Neuronal stem cell (in vitro differentiated cells): ENCODE measurements around the gene CAMKK2.

Experiments
- DNase-seq: peaks from one replicate; pipeline ENCODE4 v3.0.0-alpha.2; 2013; ENCODE audit warnings: low spot score
- H2AFZ ChIP-seq: one replicate; pipeline ENCODE4 v1.6.1; 2013; ENCODE audit warnings: mild to moderate bottlenecking, low read length, inconsistent platforms
- H2AK5ac ChIP-seq: 2 replicates; pipeline ENCODE4 v1.6.1; 2013; ENCODE audit warnings: low read depth, mild to moderate bottlenecking, inconsistent platforms, low read length, moderate library complexity, mixed read lengths
- H2BK120ac ChIP-seq: 2 replicates; pipeline ENCODE4 v1.6.1; 2013; ENCODE audit warnings: low read depth, mild to moderate bottlenecking, inconsistent platforms, low read length, moderate library complexity, mixed read lengths
- H2BK12ac ChIP-seq: one replicate; pipeline ENCODE4 v1.6.1; 2013; ENCODE audit warnings: low read length, inconsistent platforms
- H2BK15ac ChIP-seq: 2 replicates; pipeline ENCODE4 v1.6.1; 2013; ENCODE audit warnings: mild to moderate bottlenecking, low read length, inconsistent platforms, mixed read lengths
- H2BK5ac ChIP-seq: one replicate; pipeline ENCODE4 v1.6.1; 2013; ENCODE audit warnings: inconsistent platforms, mild to moderate bottlenecking, low read length, moderate library complexity
- H3K14ac ChIP-seq: one replicate; pipeline ENCODE4 v1.6.1; 2013; ENCODE audit warnings: low read length, inconsistent platforms
- H3K18ac ChIP-seq: 2 replicates; pipeline ENCODE4 v1.6.1; 2013; ENCODE audit warnings: low read length, inconsistent platforms
- H3K23ac ChIP-seq: 2 replicates; pipeline ENCODE4 v1.6.1; 2013; ENCODE audit warnings: low read depth, mild to moderate bottlenecking, mixed read lengths, low read length, inconsistent platforms; ENCODE audit not compliant: poor library complexity
- H3K27ac ChIP-seq: replicated peaks from 3 replicates; pipeline ENCODE4 v1.5.1; 2013; ENCODE audit warnings: low read length, inconsistent platforms
- H3K27me3 ChIP-seq, 3 experiments: 2 replicates each; pipeline ENCODE4 v1.6.1; 2013; ENCODE audit warnings: low read length in 3 of 3, mild to moderate bottlenecking in 2 of 3, inconsistent platforms in 1 of 3, low read depth in 1 of 3, mixed read lengths in 1 of 3, moderate library complexity in 1 of 3; ENCODE audit not compliant: control insufficient read depth in 3 of 3, insufficient read depth in 3 of 3
- H3K36me3 ChIP-seq, 2 donors: replicated peaks in 1 of 2; 2 replicates each; pipeline ENCODE4 v1.6.1; 2013; ENCODE audit warnings: low read length in 2 of 2; ENCODE audit not compliant: control insufficient read depth in 2 of 2, insufficient read depth in 2 of 2
- H3K4ac ChIP-seq: 2 replicates; pipeline ENCODE4 v1.6.1; 2013; ENCODE audit warnings: inconsistent platforms, mild to moderate bottlenecking, low read length, moderate library complexity
- H3K4me1 ChIP-seq, 2 donors: 1 replicate in 1 of 2; 2 replicates in 1 of 2; pipeline ENCODE4 v1.6.1; 2013; ENCODE audit warnings: low read length in 2 of 2, low read depth in 1 of 2; ENCODE audit not compliant: control insufficient read depth in 2 of 2, insufficient read depth in 1 of 2
- H3K4me2 ChIP-seq: one replicate; pipeline ENCODE4 v1.6.1; 2013; ENCODE audit warnings: mild to moderate bottlenecking, low read length, inconsistent platforms; ENCODE audit not compliant: insufficient read depth, poor library complexity, severe bottlenecking
- H3K4me3 ChIP-seq, 2 donors: 2 replicates each; pipeline ENCODE4 v1.5.1; 2013; ENCODE audit warnings: low read length in 2 of 2, mild to moderate bottlenecking in 2 of 2, inconsistent platforms in 1 of 2, moderate library complexity in 1 of 2
- H3K79me1 ChIP-seq: one replicate; pipeline ENCODE4 v1.6.1; 2013; ENCODE audit warnings: low read depth, mild to moderate bottlenecking, inconsistent platforms, low read length, moderate library complexity
- H3K9ac ChIP-seq: one replicate; pipeline ENCODE4 v1.6.1; 2013; ENCODE audit warnings: mild to moderate bottlenecking, low read depth, low read length, inconsistent platforms; ENCODE audit not compliant: poor library complexity
- H3K9me3 ChIP-seq, 2 donors: replicated peaks in 1 of 2; 2 replicates each; pipeline versions ENCODE3 to v1.6.1; 2013; ENCODE audit warnings: low read length in 2 of 2, mild to moderate bottlenecking in 2 of 2, inconsistent platforms in 1 of 2, low read depth in 1 of 2, mixed read lengths in 1 of 2, moderate library complexity in 1 of 2; ENCODE audit not compliant: control insufficient read depth in 2 of 2, insufficient read depth in 1 of 2
- H4K8ac ChIP-seq: one replicate; pipeline ENCODE4 v1.6.1; 2013; ENCODE audit warnings: low read depth, mild to moderate bottlenecking, inconsistent platforms, low read length, moderate library complexity
- H4K91ac ChIP-seq: one replicate; pipeline ENCODE4 v1.6.1; 2013; ENCODE audit warnings: low read length, low read depth, mild to moderate bottlenecking, inconsistent platforms; ENCODE audit not compliant: poor library complexity
- WGBS, 2 donors: extraction: QIAGEN DNeasy Blood & Tissue Kit; methylation state at CpG; one replicate each; pipeline ENCODE4 v1.1.7; 2013; ENCODE audit warnings: missing lambda C conversion rate in 2 of 2, mixed read lengths in 1 of 2; ENCODE audit not compliant: insufficient read length in 2 of 2, insufficient replicate concordance in 1 of 2; ENCODE audit errors: extremely low coverage in 2 of 2; 5-methylcytosine and 5-hydroxymethylcytosine counted together

CAMKK2 gene

GRCh38 chr12:121189131-121189530, 107.4 kb downstream of the CAMKK2 start:
- H3K4me3 ChIP-seq = no peak overlapping the region
- no peak for DNase-seq
- no peak overlapping the region for H3K18ac ChIP-seq
- no peak overlapping the region for H4K8ac ChIP-seq
- H2AK5ac ChIP-seq = no peak overlapping the region
- no peaks in the 10 kb centered on the region for H3K36me3 ChIP-seq
- no peak overlapping the region for H2AFZ ChIP-seq
- H2BK120ac ChIP-seq = no peak overlapping the region
- no peak overlapping the region for H3K4me2 ChIP-seq
- no peaks in the 10 kb centered on the region for H3K79me1 ChIP-seq
- H2BK5ac ChIP-seq = no peak overlapping the region
- no peaks in the 10 kb centered on the region for H3K4me1 ChIP-seq
- H2BK15ac ChIP-seq = no peak overlapping the region
- H3K23ac ChIP-seq = no peak overlapping the region
- no peak overlapping the region for H2BK12ac ChIP-seq
- H3K14ac ChIP-seq = no peak overlapping the region
- H3K4ac ChIP-seq = no peak overlapping the region
- H3K27ac ChIP-seq = no peak overlapping the region
- no peak overlapping the region for H3K9ac ChIP-seq
- no peaks in the 10 kb centered on the region for H3K27me3 ChIP-seq
- WGBS, 2 donors = no CpG with 5 or more reads among the region's 9 CpGs
- no peaks in the 10 kb centered on the region for H3K9me3 ChIP-seq
- H4K91ac ChIP-seq = no peak overlapping the region

DNA sequence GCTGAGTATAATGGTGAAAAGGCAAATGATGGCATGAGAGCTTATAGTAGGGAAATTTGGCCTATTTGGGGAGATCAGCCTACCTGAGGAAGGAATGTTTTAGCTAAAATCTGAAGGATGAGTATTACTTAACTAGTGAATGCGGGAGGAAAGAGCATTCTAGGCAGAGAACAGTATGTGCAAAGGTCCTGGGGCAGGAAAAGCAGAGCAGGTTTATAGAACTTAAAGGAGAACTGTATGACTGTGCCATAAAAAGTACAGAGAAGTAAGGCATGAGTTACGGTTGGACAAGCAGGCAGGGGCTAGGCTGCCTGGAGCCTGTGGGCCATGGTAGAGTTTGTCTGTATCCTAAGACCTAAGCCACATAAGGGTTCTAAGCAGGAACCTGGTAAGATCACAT, 108.3 kb downstream of the CAMKK2 start:
- Histone ChIP-seq H2BK5ac (no peak overlapping the region), H3K4me1 (no peaks in the 10 kb centered on the region), H3K79me1 (no peaks in the 10 kb centered on the region), H3K4ac (no peak overlapping the region), H4K8ac (no peak overlapping the region), H3K4me2 (no peak overlapping the region), H3K18ac (no peak overlapping the region), H3K27me3 (no peaks in the 10 kb centered on the region), H4K91ac (no peak overlapping the region), H2AK5ac (no peak overlapping the region), H3K14ac (no peak overlapping the region), H2BK120ac (no peak overlapping the region), H3K27ac (no peak overlapping the region), H3K36me3 (no peaks in the 10 kb centered on the region), H2AFZ (no peak overlapping the region), H3K4me3 (no peak overlapping the region), H2BK15ac (no peak overlapping the region), H3K23ac (no peak overlapping the region), H3K9ac (no peak overlapping the region), H3K9me3 (no peaks in the 10 kb centered on the region), H2BK12ac (no peak overlapping the region)
- DNase-seq = no peak
- no CpG with 5 or more reads among the region's 2 CpGs for WGBS, 2 donors
